H1 (cell line): Measurements from ENCODE around the gene PNPLA8. TPM values are rescaled to one million over a fixed set of nuclear protein-coding genes. Genes with fewer than 3 reads are reported as not detected.

Experiments used
- CTCF ChIA-PET: fragments of 300-600 bp; sonication (Branson Sonifier 250); formaldehyde crosslinking; loops from one replicate; lab custom pipeline; 2021; ENCODE audit not compliant: partially characterized antibody; lab: Charles Lee
- POLR2A ChIA-PET: fragments of 300-600 bp; sonication (Branson Sonifier 250); formaldehyde crosslinking; loops from one replicate; lab custom pipeline; 2021; ENCODE audit warnings: inconsistent platforms; ENCODE audit not compliant: partially characterized antibody; lab: Charles Lee
- DNase-seq, 2 experiments: peaks; one replicate each; pipeline versions ENCODE4 v3.0.0 to v3.0.0-alpha.2; 2010 to 2022; ENCODE audit warnings: low spot score in 2 of 2, low read depth in 1 of 2, mixed read lengths in 1 of 2
- FAIRE-seq: peaks from 2 replicates; lab custom pipeline; 2011; peaks lifted over from hg19 to GRCh38; lab: Jason Lieb, UNC
- H2AFZ ChIP-seq: 2 replicates; pipeline ENCODE4 v1.8.1; 2012; ENCODE audit warnings: low read length, inconsistent platforms
- H2AK5ac ChIP-seq: 2 replicates; pipeline ENCODE4 v1.6.1; 2013; ENCODE audit warnings: low read depth, low read length
- H2BK120ac ChIP-seq: replicated peaks from 2 replicates; pipeline ENCODE3; 2013; ENCODE audit warnings: low read depth, low read length, inconsistent platforms
- H2BK12ac ChIP-seq: 2 replicates; pipeline ENCODE4 v1.6.1; 2013; ENCODE audit warnings: low read depth, low read length
- H2BK15ac ChIP-seq: 2 replicates; pipeline ENCODE4 v1.6.1; 2013; ENCODE audit warnings: low read length
- H2BK20ac ChIP-seq: 2 replicates; pipeline ENCODE4 v1.6.1; 2013; ENCODE audit warnings: low read length
- H2BK5ac ChIP-seq: 2 replicates; pipeline ENCODE4 v1.6.1; 2013; ENCODE audit warnings: low read depth, low read length
- H3K14ac ChIP-seq: 2 replicates; pipeline ENCODE4 v1.6.1; 2013; ENCODE audit warnings: inconsistent platforms; ENCODE audit not compliant: insufficient read length
- H3K18ac ChIP-seq: 2 replicates; pipeline ENCODE4 v1.6.1; 2013; ENCODE audit warnings: low read length; ENCODE audit errors: extremely low read depth
- H3K23ac ChIP-seq: 2 replicates; pipeline ENCODE4 v1.6.1; 2013; ENCODE audit warnings: inconsistent platforms; ENCODE audit not compliant: insufficient read length
- H3K23me2 ChIP-seq: 2 replicates; pipeline ENCODE4 v1.6.1; 2013; ENCODE audit warnings: low read depth, low read length
- H3K27ac ChIP-seq: 2 replicates; pipeline ENCODE4 v1.6.1; 2011; ENCODE audit warnings: low read depth, low read length, inconsistent platforms
- H3K27me3 ChIP-seq, 4 experiments: replicated peaks in 1 of 4; 1 replicate in 1 of 4; 2 replicates in 3 of 4; pipeline versions ENCODE4 v1.6.1 to v1.8.1; 2011 to 2013; ENCODE audit warnings: low read length in 3 of 4, mild to moderate bottlenecking in 3 of 4, inconsistent platforms in 2 of 4, mixed read lengths in 2 of 4, moderate library complexity in 1 of 4; ENCODE audit not compliant: control insufficient read depth in 3 of 4, insufficient read depth in 3 of 4; ENCODE audit errors: extremely low read depth in 1 of 4
- H3K36me3 ChIP-seq, 4 experiments: 2 replicates each; pipeline versions ENCODE4 v1.6.1 to v1.8.1; 2011 to 2013; ENCODE audit warnings: mild to moderate bottlenecking in 4 of 4, low read length in 3 of 4, moderate library complexity in 2 of 4, control low read depth in 1 of 4, inconsistent platforms in 1 of 4; ENCODE audit not compliant: insufficient read depth in 4 of 4, control insufficient read depth in 2 of 4
- H3K4ac ChIP-seq: replicated peaks from 2 replicates; pipeline ENCODE3; 2013; ENCODE audit warnings: low read length, low read depth, mixed read lengths, inconsistent platforms; ENCODE audit not compliant: insufficient read length
- H3K4me1 ChIP-seq, 4 experiments: replicated peaks in 1 of 4; 1 replicate in 1 of 4; 2 replicates in 3 of 4; pipeline versions ENCODE4 v1.6.1 to v1.8.1; 2011 to 2013; ENCODE audit warnings: low read length in 3 of 4, inconsistent platforms in 2 of 4, mixed read lengths in 1 of 4; ENCODE audit not compliant: insufficient read depth in 4 of 4, control insufficient read depth in 3 of 4
- H3K4me2 ChIP-seq, 2 experiments: 2 replicates each; pipeline versions ENCODE4 v1.6.1 to v1.8.1; 2011 to 2013; ENCODE audit warnings: low read depth in 2 of 2, low read length in 2 of 2, control low read depth in 1 of 2, inconsistent platforms in 1 of 2, mild to moderate bottlenecking in 1 of 2; ENCODE audit not compliant: insufficient read depth in 1 of 2
- H3K4me3 ChIP-seq, 4 experiments: fragments of 200-600, 300-600 bp in 1 of 4; sonication (generic), shearing (Covaris generic), sonication (Bioruptor Twin) in 1 of 4; 2 replicates each; pipeline versions ENCODE4 v1.5.1 to v1.8.1; 2011 to 2016; ENCODE audit warnings: low read length in 4 of 4, low read depth in 3 of 4, control low read depth in 2 of 4, inconsistent platforms in 2 of 4, mild to moderate bottlenecking in 2 of 4, mixed read lengths in 1 of 4, moderate library complexity in 1 of 4; ENCODE audit not compliant: insufficient read depth in 2 of 4; ENCODE audit errors: extremely low read depth in 1 of 4
- H3K56ac ChIP-seq: replicated peaks from 2 replicates; pipeline ENCODE3; 2013; ENCODE audit warnings: low read depth, mild to moderate bottlenecking, mixed read lengths, low read length, inconsistent platforms; ENCODE audit not compliant: insufficient read length
- H3K79me1 ChIP-seq: 2 replicates; pipeline ENCODE4 v1.6.1; 2013; ENCODE audit warnings: low read depth, low read length, control low read depth
- H3K79me2 ChIP-seq, 2 experiments: 2 replicates each; pipeline versions ENCODE4 v1.6.1 to v1.8.1; 2012 to 2013; ENCODE audit warnings: low read length in 2 of 2, mild to moderate bottlenecking in 2 of 2, inconsistent platforms in 1 of 2; ENCODE audit not compliant: insufficient read depth in 2 of 2, control insufficient read depth in 1 of 2
- H3K9ac ChIP-seq, 4 experiments: replicated peaks in 1 of 4; 1 replicate in 1 of 4; 2 replicates in 3 of 4; pipeline versions ENCODE4 v1.6.1 to v1.8.1; 2011 to 2013; ENCODE audit warnings: low read depth in 3 of 4, low read length in 3 of 4, control low read depth in 2 of 4, mild to moderate bottlenecking in 2 of 4, moderate library complexity in 2 of 4, inconsistent platforms in 1 of 4; ENCODE audit errors: extremely low read depth in 1 of 4
- H3K9me3 ChIP-seq, 2 experiments: 2 replicates each; pipeline versions ENCODE4 v1.6.1 to v1.8.1; 2012 to 2013; ENCODE audit warnings: mild to moderate bottlenecking in 2 of 2, moderate library complexity in 2 of 2, control low read depth in 1 of 2, inconsistent platforms in 1 of 2, low read depth in 1 of 2, low read length in 1 of 2, mixed read lengths in 1 of 2; ENCODE audit not compliant: insufficient read depth in 2 of 2
- H4K20me1 ChIP-seq, 2 experiments: replicated peaks in 1 of 2; 2 replicates each; pipeline versions ENCODE3 to v1.8.1; 2011 to 2013; ENCODE audit warnings: inconsistent platforms in 2 of 2, low read length in 2 of 2, mild to moderate bottlenecking in 1 of 2; ENCODE audit not compliant: insufficient read depth in 2 of 2, control insufficient read depth in 1 of 2
- H4K5ac ChIP-seq: 2 replicates; pipeline ENCODE4 v1.6.1; 2013; ENCODE audit warnings: low read length, low read depth, mixed read lengths, inconsistent platforms; ENCODE audit not compliant: insufficient read length
- H4K8ac ChIP-seq: 2 replicates; pipeline ENCODE4 v1.8.0; 2013; ENCODE audit warnings: mild to moderate bottlenecking, moderate library complexity, low read length, inconsistent platforms; ENCODE audit not compliant: insufficient read depth; ENCODE audit errors: extremely low read depth
- H4K91ac ChIP-seq: replicated peaks from 2 replicates; pipeline ENCODE3; 2013; ENCODE audit warnings: low read length, mixed read lengths, inconsistent platforms; ENCODE audit not compliant: insufficient read length
- CTBP2 ChIP-seq: IDR thresholded peaks from 2 replicates; pipeline ENCODE4 v1.7.0; 2011; ENCODE audit warnings: borderline replicate concordance, mild to moderate bottlenecking, moderate library complexity, mixed read lengths, low read length; ENCODE audit not compliant: insufficient read depth, insufficient read length
- EP300 ChIP-seq, 2 experiments: IDR thresholded peaks; 1 replicate in 1 of 2; 2 replicates in 1 of 2; pipeline ENCODE4 v1.6.1; 2011 to 2012; ENCODE audit warnings: low read depth in 2 of 2, low read length in 2 of 2, mild to moderate bottlenecking in 2 of 2, borderline replicate concordance in 1 of 2, inconsistent platforms in 1 of 2, moderate library complexity in 1 of 2
- GTF2F1 ChIP-seq: IDR thresholded peaks from 2 replicates; pipeline ENCODE4 v1.6.1; 2012; ENCODE audit warnings: low read depth, low read length, improper control_type of control experiment, borderline replicate concordance
- HDAC2 ChIP-seq, 2 experiments: fragments of 300-600 bp in 1 of 2; sonication (generic) in 1 of 2; IDR thresholded peaks; 2 replicates each; pipeline ENCODE4 v1.6.1; 2011 to 2012; ENCODE audit warnings: low read depth in 2 of 2, low read length in 2 of 2, mild to moderate bottlenecking in 2 of 2, moderate library complexity in 2 of 2, borderline replicate concordance in 1 of 2, inconsistent platforms in 1 of 2
- KDM1A ChIP-seq: fragments of 200-600, 300-600 bp; sonication (generic); IDR thresholded peaks from 2 replicates; pipeline ENCODE4 v1.7.1; 2016; ENCODE audit warnings: mild to moderate bottlenecking, low read length, borderline replicate concordance
- RBBP5 ChIP-seq: IDR thresholded peaks from 2 replicates; pipeline ENCODE4 v1.7.1; 2012; ENCODE audit warnings: low read depth, mild to moderate bottlenecking, inconsistent platforms, low read length, moderate library complexity, borderline replicate concordance
- SP4 ChIP-seq: IDR thresholded peaks from 2 replicates; pipeline ENCODE4 v1.6.1; 2012; ENCODE audit warnings: low read length, inconsistent platforms
- YY1 ChIP-seq: IDR thresholded peaks from 2 replicates; pipeline ENCODE4 v1.6.1; 2011; ENCODE audit warnings: low read depth, mild to moderate bottlenecking, low read length
- WGBS, 2 experiments: shearing (Covaris generic) in 1 of 2; methylation state at CpG; one replicate each; pipeline versions ENCODE4 v1.1.6 to v1.1.7; 2013 to 2015; ENCODE audit warnings: low lambda C conversion rate in 2 of 2, mixed read lengths in 2 of 2, inconsistent platforms in 1 of 2, low coverage in 1 of 2, missing lambda C conversion rate in 1 of 2; ENCODE audit not compliant: insufficient replicate concordance in 2 of 2, insufficient coverage in 1 of 2, insufficient read length in 1 of 2; ENCODE audit errors: extremely low coverage in 1 of 2, missing lambda C conversion rate in 1 of 2; 5-methylcytosine and 5-hydroxymethylcytosine counted together
- polyA plus RNA-seq, 7 experiments: library from polyadenylated mRNA; depleted of rRNA in 3 of 7; stranded (reverse) in 5 of 7; unstranded in 2 of 7; fragments of >200 nt in 5 of 7; fragments of 200-250 nt in 2 of 7; gene quantifications; 1 replicate in 5 of 7; 2 replicates in 1 of 7; 4 replicates in 1 of 7; pipeline versions ENCODE4 v1.2.1 to v1.2.3, GENCODE V29; 2011 to 2013; ENCODE audit warnings: missing spikeins in 2 of 7, mixed read lengths in 2 of 7
- total RNA-seq: library from RNA; stranded (reverse); fragmentation: NEBNext Ultra II Directional; extraction: Animal tissue kit (Norgen Biotek cat#: 25700); gene quantifications from 2 replicates; pipeline ENCODE4 v1.2.1, GENCODE V29; 2021
- TF ChIP-seq, protein P1 (sequence below), 3 experiments: IDR thresholded peaks; 1 replicate in 2 of 3; 2 replicates in 1 of 3; pipeline versions ENCODE4 v1.5.1 to v1.6.1; 2011; ENCODE audit warnings: low read length in 3 of 3, mild to moderate bottlenecking in 3 of 3, inconsistent platforms in 2 of 3, low read depth in 1 of 3, moderate library complexity in 1 of 3; ENCODE audit not compliant: insufficient read depth in 1 of 3; ENCODE audit errors: control extremely low read depth in 1 of 3
- TF ChIP-seq, protein P2 (sequence below): IDR thresholded peaks from 2 replicates; pipeline ENCODE4 v1.6.1; 2011; ENCODE audit warnings: low read depth, mild to moderate bottlenecking, low read length; ENCODE audit not compliant: insufficient read depth

Gene PNPLA8
- total and polyA plus RNA-seq, 2 of the 8 experiments (the other 6 are each of a cell fraction or from before 2014, with no cell fraction given): 3.8 to 11.2 TPM

DNA sequence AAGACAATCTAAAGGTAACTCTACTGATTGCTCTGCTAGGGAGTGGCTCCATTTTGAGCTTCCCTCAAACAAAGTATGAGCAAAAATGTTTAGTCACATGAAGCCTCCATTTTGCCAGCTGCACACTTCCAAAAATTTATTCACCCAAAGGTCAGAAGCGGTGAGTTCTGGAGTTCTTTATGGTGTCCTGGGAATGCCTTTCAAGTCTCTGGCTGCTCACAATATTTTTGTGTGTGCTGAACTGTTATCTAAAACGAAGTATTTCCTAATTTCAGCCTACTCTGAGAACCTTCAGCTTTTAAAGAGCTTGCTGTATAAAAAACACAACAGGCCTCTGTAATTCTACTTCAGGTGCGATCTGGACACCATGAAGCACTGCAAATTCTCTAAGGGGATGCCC is 85.3 kb downstream of the PNPLA8 start:
- no peak overlapping the region for H3K9ac ChIP-seq
- WGBS, 2 experiments: 90% methylated on average over 3 of the region's 3 CpGs; no CpG with 5 or more reads in 1 of the 2 experiments
- H3K14ac ChIP-seq: no peak overlapping the region
- H4K20me1 ChIP-seq: no peaks in the 10 kb centered on the region
- H3K27ac ChIP-seq: no peak overlapping the region
- H4K8ac ChIP-seq: no peak overlapping the region
- H3K27me3 ChIP-seq: no peaks in the 10 kb centered on the region
- H2BK5ac ChIP-seq: no peak overlapping the region
- CTCF ChIA-PET: interaction anchor here (1.3 to 4.4 kb wide), 2 partner anchors 12 to 132 kb away, joined by 4 to 37 read pairs; no protein-coding TSS in a partner anchor
- H2AK5ac ChIP-seq: no peak overlapping the region
- no peak overlapping the region for H3K4me2 ChIP-seq
- FAIRE-seq (no peak), DNase-seq (no peak)
- H3K36me3 ChIP-seq: no peaks in the 10 kb centered on the region
- no peak overlapping the region for H2BK120ac ChIP-seq
- no peaks in the 10 kb centered on the region for H3K9me3 ChIP-seq
- no peak overlapping the region for H3K23ac ChIP-seq
- H3K56ac ChIP-seq: no peak overlapping the region
- no peaks in the 10 kb centered on the region for H3K79me2 ChIP-seq
- no peak overlapping the region for H3K4ac ChIP-seq
- H2AFZ ChIP-seq: no peak overlapping the region
- POLR2A ChIA-PET: no interaction called here
- no peak overlapping the region for H3K4me3 ChIP-seq
- H3K4me1 ChIP-seq: no peaks in the 10 kb centered on the region
- H2BK12ac ChIP-seq: no peak overlapping the region
- no peak overlapping the region for H4K5ac ChIP-seq
- H2BK20ac ChIP-seq: no peak overlapping the region
- no peaks in the 10 kb centered on the region for H3K79me1 ChIP-seq
- H3K18ac ChIP-seq: no peak overlapping the region
- H4K91ac ChIP-seq: no peak overlapping the region
- H3K23me2 ChIP-seq: no peaks in the 10 kb centered on the region
- no peak overlapping the region for H2BK15ac ChIP-seq
- TF ChIP-seq HDAC2 (IDR thresholded peaks at IDR 0.05; ENCODE audit: borderline replicate concordance in 1 of 2, low read depth in 2 of 2, low read length in 2 of 2): no peak
- no peak for TF ChIP-seq GTF2F1
- no peak for TF ChIP-seq KDM1A
- no peak for TF ChIP-seq RBBP5
- no peak for TF ChIP-seq EP300 (IDR thresholded peaks at IDR 0.05; ENCODE audit: borderline replicate concordance in 1 of 2, low read depth in 2 of 2, low read length in 2 of 2)
- TF ChIP-seq, protein P1, sequence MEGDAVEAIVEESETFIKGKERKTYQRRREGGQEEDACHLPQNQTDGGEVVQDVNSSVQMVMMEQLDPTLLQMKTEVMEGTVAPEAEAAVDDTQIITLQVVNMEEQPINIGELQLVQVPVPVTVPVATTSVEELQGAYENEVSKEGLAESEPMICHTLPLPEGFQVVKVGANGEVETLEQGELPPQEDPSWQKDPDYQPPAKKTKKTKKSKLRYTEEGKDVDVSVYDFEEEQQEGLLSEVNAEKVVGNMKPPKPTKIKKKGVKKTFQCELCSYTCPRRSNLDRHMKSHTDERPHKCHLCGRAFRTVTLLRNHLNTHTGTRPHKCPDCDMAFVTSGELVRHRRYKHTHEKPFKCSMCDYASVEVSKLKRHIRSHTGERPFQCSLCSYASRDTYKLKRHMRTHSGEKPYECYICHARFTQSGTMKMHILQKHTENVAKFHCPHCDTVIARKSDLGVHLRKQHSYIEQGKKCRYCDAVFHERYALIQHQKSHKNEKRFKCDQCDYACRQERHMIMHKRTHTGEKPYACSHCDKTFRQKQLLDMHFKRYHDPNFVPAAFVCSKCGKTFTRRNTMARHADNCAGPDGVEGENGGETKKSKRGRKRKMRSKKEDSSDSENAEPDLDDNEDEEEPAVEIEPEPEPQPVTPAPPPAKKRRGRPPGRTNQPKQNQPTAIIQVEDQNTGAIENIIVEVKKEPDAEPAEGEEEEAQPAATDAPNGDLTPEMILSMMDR (IDR thresholded peaks at IDR 0.05; ENCODE audit: control extremely low read depth in 1 of 3, insufficient read depth in 1 of 3, low read depth in 1 of 3, low read length in 3 of 3): no peak
- TF ChIP-seq SP4: no peak
- no peak for TF ChIP-seq YY1
- TF ChIP-seq, protein P2, sequence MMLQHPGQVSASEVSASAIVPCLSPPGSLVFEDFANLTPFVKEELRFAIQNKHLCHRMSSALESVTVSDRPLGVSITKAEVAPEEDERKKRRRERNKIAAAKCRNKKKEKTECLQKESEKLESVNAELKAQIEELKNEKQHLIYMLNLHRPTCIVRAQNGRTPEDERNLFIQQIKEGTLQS: no peak
- no peak for TF ChIP-seq CTBP2
